Activated naive CD8-positive, alpha-beta T cell treated with anti-CD3 and anti-CD28 coated beads, Interleukin-2, amount 50 U/mL, for 24 hours (primary cell): ENCODE results near the gene CDHR1.

Experiments used
- ATAC-seq: fragments of 150-1000 bp; cut with Tn5 transposase; one replicate; pipeline ENCODE4 v1.10.0; 2021
- DNase-seq: peaks from one replicate; pipeline ENCODE4 v3.0.0; 2021
- H3K27ac Mint-ChIP-seq: one replicate; pipeline ENCODE4 v1.8.0; 2021; ENCODE audit warnings: mild to moderate bottlenecking, mixed read lengths
- H3K27me3 Mint-ChIP-seq: one replicate; pipeline ENCODE4 v1.8.0; 2021; ENCODE audit warnings: mixed read lengths
- H3K36me3 Mint-ChIP-seq: one replicate; pipeline ENCODE4 v1.8.0; 2021; ENCODE audit warnings: low read depth, mixed read lengths
- H3K4me1 Mint-ChIP-seq: one replicate; pipeline ENCODE4 v1.8.0; 2021; ENCODE audit warnings: mixed read lengths
- H3K4me3 Mint-ChIP-seq: one replicate; pipeline ENCODE4 v1.8.0; 2021; ENCODE audit warnings: mild to moderate bottlenecking, moderate library complexity, mixed read lengths
- H3K9me3 Mint-ChIP-seq: one replicate; pipeline ENCODE4 v1.8.0; 2021; ENCODE audit warnings: mixed read lengths

CDHR1 gene

DNA sequence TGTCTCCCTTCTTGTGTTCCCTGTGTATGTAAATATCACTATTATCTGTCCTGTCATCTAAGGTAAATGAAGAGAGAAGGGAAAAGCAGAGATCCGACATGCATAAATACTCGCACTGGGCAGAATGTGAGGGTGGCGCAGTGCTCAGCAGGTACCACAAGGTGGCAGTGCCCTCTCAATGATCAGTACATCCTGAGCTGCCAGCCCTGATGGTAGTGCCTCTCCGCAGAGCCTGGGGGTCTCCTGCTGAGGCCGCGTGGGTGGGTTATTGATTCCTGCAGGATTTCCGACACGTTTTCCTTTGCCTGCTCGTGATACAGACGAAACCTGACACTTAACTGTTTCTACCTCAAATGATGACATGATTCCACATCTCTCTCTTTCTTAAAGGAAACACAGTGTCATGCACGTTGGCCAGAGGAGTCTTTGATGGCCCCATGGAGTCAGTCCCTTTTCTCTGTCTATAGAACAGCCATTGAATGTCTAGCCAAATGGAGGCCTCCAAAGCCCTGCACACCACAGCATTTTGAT lies 70.3 kb downstream of the CDHR1 start:
- DNase-seq, result peak; percentile 77
- ATAC-seq, result peak; percentile 91
- Mint-ChIP-seq H3K4me1 (peaks cover 15% of the 10 kb centered on the region), H3K36me3 (no peaks in the 10 kb centered on the region), H3K9me3 (no peaks in the 10 kb centered on the region), H3K27me3 (peaks cover 20% of the 10 kb centered on the region), H3K27ac (no peak overlapping the region), H3K4me3 (no peak overlapping the region)

DNA sequence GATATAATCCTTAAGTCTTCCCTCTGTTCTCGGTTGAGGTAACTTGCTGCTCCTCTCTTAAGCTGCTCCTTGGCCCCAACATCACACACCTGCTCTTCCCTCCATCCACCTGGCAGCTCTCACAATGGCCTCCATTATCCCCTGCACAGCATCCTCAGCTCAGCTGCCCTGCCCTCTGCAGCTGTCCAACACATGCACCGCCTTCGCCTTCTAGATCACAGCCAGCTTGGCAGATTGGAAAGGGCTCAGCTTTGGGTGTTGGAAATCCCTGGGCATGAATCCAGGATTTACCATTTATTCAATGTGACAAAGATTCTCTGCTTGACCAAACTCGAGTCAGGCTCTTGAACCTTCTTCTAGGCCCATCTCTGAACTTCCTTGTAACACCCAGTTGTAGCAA lies 71.1 kb downstream of the CDHR1 start:
- DNase-seq (no peak), ATAC-seq (no peak)
- H3K4me1 Mint-ChIP-seq, result peaks cover 15% of the 10 kb centered on the region
- no peak overlapping the region for H3K27ac Mint-ChIP-seq
- no peaks in the 10 kb centered on the region for H3K36me3 Mint-ChIP-seq
- H3K4me3 Mint-ChIP-seq, result no peak overlapping the region
- H3K9me3 Mint-ChIP-seq, result no peaks in the 10 kb centered on the region
- peaks cover 17% of the 10 kb centered on the region for H3K27me3 Mint-ChIP-seq

DNA sequence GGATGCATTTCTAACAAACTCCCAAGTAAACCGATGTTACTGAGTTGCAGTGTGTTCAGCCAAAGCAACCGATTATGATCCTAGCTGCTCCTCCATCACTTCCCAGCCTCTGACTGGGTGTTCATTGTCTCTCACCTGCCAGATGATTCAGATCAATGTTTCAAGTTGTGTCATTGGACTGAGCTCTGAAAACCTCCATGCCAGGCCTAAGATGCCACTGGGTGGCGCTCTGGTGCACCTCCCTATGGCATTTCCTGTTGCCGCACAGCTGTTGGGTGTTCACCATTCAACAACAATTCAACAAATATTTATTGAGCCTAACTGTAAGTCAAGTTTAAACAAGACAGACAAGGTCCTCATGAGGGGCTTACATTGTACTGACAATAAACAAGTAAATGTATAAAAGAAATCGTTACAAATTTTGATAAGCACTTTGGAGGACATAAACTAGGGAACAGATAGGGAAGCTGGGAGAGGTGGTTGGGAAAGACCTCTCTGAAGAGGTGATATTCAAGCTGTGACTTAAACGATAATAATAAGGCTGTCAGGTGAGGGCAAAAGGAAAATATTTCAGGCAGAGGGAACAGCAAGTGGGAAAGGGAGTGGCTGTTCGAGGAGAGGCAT lies 73.3 kb downstream of the CDHR1 start:
- Mint-ChIP-seq H3K36me3 (no peaks in the 10 kb centered on the region), H3K27me3 (peaks cover 13% of the 10 kb centered on the region), H3K4me3 (no peak overlapping the region), H3K4me1 (peaks cover 18% of the 10 kb centered on the region), H3K27ac (no peak overlapping the region), H3K9me3 (no peaks in the 10 kb centered on the region)
- DNase-seq (peak; percentile 81), ATAC-seq (peak; percentile 84)

DNA sequence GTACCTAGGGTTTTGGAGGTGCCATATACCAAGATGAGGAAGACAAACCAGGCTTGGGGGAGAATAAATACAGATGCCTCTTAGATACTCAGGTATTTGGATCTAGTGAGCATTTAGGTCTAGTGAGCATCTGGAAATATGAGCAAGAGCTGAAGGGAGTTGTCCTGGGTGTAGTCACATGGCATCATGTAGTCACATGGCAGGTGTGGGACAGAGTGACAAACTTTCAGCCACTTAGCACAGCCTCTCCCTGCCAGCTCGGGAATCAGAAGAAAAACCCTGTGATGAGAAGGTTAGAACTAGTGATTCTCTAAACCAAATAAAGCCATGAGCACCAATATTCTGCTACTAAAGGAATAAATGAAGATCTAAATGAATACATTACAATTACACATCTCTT lies 74.8 kb downstream of the CDHR1 start:
- no peak overlapping the region for H3K27ac Mint-ChIP-seq
- ATAC-seq (no peak), DNase-seq (no peak)
- H3K36me3 Mint-ChIP-seq, result no peaks in the 10 kb centered on the region
- H3K9me3 Mint-ChIP-seq, result no peaks in the 10 kb centered on the region
- no peak overlapping the region for H3K4me3 Mint-ChIP-seq
- H3K4me1 Mint-ChIP-seq, result peaks cover 18% of the 10 kb centered on the region
- H3K27me3 Mint-ChIP-seq, result peaks cover 6% of the 10 kb centered on the region
